Neutrophil (primary cell): Measurements from ENCODE around the gene PLEKHM2.

ENCODE experiments used
- H3K27ac ChIP-seq: fragments of 200-600 bp; sonication (generic); 2 replicates; pipeline ENCODE4 v1.5.1; 2016; ENCODE audit warnings: mild to moderate bottlenecking, moderate library complexity
- H3K27me3 ChIP-seq: fragments of 200-600 bp; sonication (generic); 2 replicates; pipeline ENCODE4 v1.6.0; 2016; ENCODE audit warnings: mild to moderate bottlenecking
- H3K36me3 ChIP-seq: fragments of 200-600 bp; sonication (generic); 2 replicates; pipeline ENCODE4 v1.5.1; 2017
- H3K4me1 ChIP-seq, 2 experiments: fragments of 200-600 bp in 1 of 2; sonication (generic) in 1 of 2; 1 replicate in 1 of 2; 2 replicates in 1 of 2; pipeline versions ENCODE4 v1.5.1 to v1.6.1; 2013 to 2016; ENCODE audit warnings: low read depth in 1 of 2, low read length in 1 of 2, mild to moderate bottlenecking in 1 of 2, moderate library complexity in 1 of 2; ENCODE audit not compliant: control insufficient read depth in 1 of 2, insufficient read depth in 1 of 2
- H3K4me3 ChIP-seq, 2 experiments: fragments of 200-600 bp in 1 of 2; sonication (generic) in 1 of 2; 1 replicate in 1 of 2; 2 replicates in 1 of 2; pipeline ENCODE4 v1.5.1; 2013 to 2016; ENCODE audit warnings: low read depth in 1 of 2, low read length in 1 of 2, mild to moderate bottlenecking in 1 of 2, moderate library complexity in 1 of 2
- H3K9me3 ChIP-seq: fragments of 200-600 bp; sonication (generic); 2 replicates; pipeline ENCODE4 v1.5.1; 2016
- TF ChIP-seq, protein P1 (sequence below): fragments of 200-600 bp; sonication (generic); IDR thresholded peaks from 2 replicates; pipeline ENCODE4 v1.5.1; 2016; ENCODE audit warnings: antibody characterized with exemption

Gene PLEKHM2

GRCh38 chr1:15681349-15682292 is 2.5 kb upstream of the PLEKHM2 start:
- Histone ChIP-seq H3K4me3 (no peak overlapping the region), H3K36me3 (no peaks in the 10 kb centered on the region), H3K4me1 (peaks cover 33 to 39% of the 10 kb centered on the region in 2 experiments), H3K9me3 (no peaks in the 10 kb centered on the region), H3K27me3 (no peaks in the 10 kb centered on the region), H3K27ac (peak overlapping the region; percentile 92)
- TF ChIP-seq, protein P1, sequence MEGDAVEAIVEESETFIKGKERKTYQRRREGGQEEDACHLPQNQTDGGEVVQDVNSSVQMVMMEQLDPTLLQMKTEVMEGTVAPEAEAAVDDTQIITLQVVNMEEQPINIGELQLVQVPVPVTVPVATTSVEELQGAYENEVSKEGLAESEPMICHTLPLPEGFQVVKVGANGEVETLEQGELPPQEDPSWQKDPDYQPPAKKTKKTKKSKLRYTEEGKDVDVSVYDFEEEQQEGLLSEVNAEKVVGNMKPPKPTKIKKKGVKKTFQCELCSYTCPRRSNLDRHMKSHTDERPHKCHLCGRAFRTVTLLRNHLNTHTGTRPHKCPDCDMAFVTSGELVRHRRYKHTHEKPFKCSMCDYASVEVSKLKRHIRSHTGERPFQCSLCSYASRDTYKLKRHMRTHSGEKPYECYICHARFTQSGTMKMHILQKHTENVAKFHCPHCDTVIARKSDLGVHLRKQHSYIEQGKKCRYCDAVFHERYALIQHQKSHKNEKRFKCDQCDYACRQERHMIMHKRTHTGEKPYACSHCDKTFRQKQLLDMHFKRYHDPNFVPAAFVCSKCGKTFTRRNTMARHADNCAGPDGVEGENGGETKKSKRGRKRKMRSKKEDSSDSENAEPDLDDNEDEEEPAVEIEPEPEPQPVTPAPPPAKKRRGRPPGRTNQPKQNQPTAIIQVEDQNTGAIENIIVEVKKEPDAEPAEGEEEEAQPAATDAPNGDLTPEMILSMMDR = no peak

DNA sequence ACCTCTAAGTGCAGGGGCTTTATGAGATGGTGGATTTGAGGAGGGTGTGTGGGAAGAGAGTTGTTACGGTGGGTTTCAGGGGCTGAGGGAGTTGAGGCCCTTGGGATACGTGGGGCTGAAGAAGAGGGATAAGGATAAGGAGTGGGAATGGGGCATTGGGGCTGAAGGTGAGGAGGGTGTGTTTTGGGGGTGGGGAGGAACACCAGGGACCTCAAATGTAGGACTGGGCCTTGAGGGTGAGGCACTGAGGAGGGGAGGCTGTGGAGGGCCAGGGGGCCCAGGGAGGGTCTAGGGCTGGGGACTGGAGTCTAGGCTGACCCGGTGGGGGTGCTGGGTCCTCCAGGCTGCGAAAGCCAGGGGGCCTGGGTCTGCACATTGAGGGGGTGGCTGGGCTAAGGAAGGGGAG is 1.2 kb upstream of the PLEKHM2 start:
- Histone ChIP-seq H3K4me1 (peaks cover 33 to 42% of the 10 kb centered on the region in 2 experiments), H3K9me3 (no peaks in the 10 kb centered on the region), H3K27ac (peak overlapping the region; percentile 92)

GRCh38 chr1:15683345-15684039 is 628 bp upstream of the PLEKHM2 start:
- no peaks in the 10 kb centered on the region for H3K27me3 ChIP-seq
- peaks cover 33 to 42% of the 10 kb centered on the region in 2 experiments for H3K4me1 ChIP-seq
- peak overlapping the region; percentile 92 for H3K27ac ChIP-seq
- H3K4me3 ChIP-seq = peak overlapping the region; percentile 68 to 81
- TF ChIP-seq, protein P1 = no peak
- H3K36me3 ChIP-seq = no peaks in the 10 kb centered on the region
- no peaks in the 10 kb centered on the region for H3K9me3 ChIP-seq

More for the DNA sequence above, 1.2 kb upstream of the PLEKHM2 start:
- no peak overlapping the region for H3K4me3 ChIP-seq
- TF ChIP-seq, protein P1 = no peak
- no peaks in the 10 kb centered on the region for H3K36me3 ChIP-seq
- no peaks in the 10 kb centered on the region for H3K27me3 ChIP-seq

GRCh38 chr1:15684468-15685291 is 560 bp downstream of the PLEKHM2 start:
- Histone ChIP-seq H3K4me1 (peaks cover 33 to 42% of the 10 kb centered on the region in 2 experiments), H3K27me3 (no peaks in the 10 kb centered on the region), H3K27ac (peak overlapping the region; percentile 92), H3K4me3 (peak overlapping the region; percentile 68 to 85), H3K9me3 (no peaks in the 10 kb centered on the region), H3K36me3 (no peaks in the 10 kb centered on the region)
- TF ChIP-seq, protein P1 = no peak

- peak overlapping the region; percentile 60 for H3K27ac ChIP-seq
- no peaks in the 10 kb centered on the region for H3K9me3 ChIP-seq
- H3K27me3 ChIP-seq = no peaks in the 10 kb centered on the region
- TF ChIP-seq, protein P1 = no peak
- H3K36me3 ChIP-seq = no peaks in the 10 kb centered on the region
- H3K4me3 ChIP-seq = peak overlapping the region in 1 of 2 experiments; percentile 68
- H3K4me1 ChIP-seq = peaks cover 33 to 42% of the 10 kb centered on the region in 2 experiments
These were observed 1.7 kb downstream of the PLEKHM2 start for GRCh38 chr1:15685820-15686219.
